Ovary (tissue), 3 donors: ENCODE measurements around the gene PDSS2.

Source experiments
- CTCF ChIP-seq, 3 donors: fragments of 450-650 bp in 2 of 3; fragments of 200-600 bp in 1 of 3; IDR thresholded peaks; one replicate each; pipeline versions ENCODE4 v1.5.1 to v1.8.0; 2016 to 2022; ENCODE audit warnings: antibody characterized with exemption in 3 of 3, mild to moderate bottlenecking in 1 of 3
- EP300 ChIP-seq: sonication (generic); formaldehyde crosslinking; IDR thresholded peaks from one replicate; pipeline ENCODE4 v1.6.1; 2017; ENCODE audit warnings: antibody characterized with exemption
- POLR2A ChIP-seq: fragments of 450-650 bp; IDR thresholded peaks from one replicate; pipeline ENCODE4 v1.6.1; 2017; ENCODE audit warnings: antibody characterized with exemption, mild to moderate bottlenecking, moderate library complexity
- donor health status: DM: no; HTN: no; CAD: no.

- TF ChIP-seq CTCF (IDR thresholded peaks at IDR 0.05) (no peak), POLR2A (no peak), EP300 (no peak)
Observed at GRCh38 chr6:107161521-107161920, 297.8 kb downstream of the PDSS2 start.
